Esophagus squamous epithelium (tissue), 5 donors: ENCODE measurements around the gene CDC73. TPM values are rescaled to one million over a fixed set of nuclear protein-coding genes. Genes with fewer than 3 reads are reported as not detected.

Source experiments
- DNase-seq: peaks from one replicate; lab custom pipeline; 2025; lab: John Stamatoyannopoulos, UW
- H3K27ac ChIP-seq, 4 donors: fragments of 200-600 bp; sonication (generic); one replicate each; pipeline ENCODE4 v1.5.1; 2016 to 2019; ENCODE audit warnings: mild to moderate bottlenecking in 1 of 4
- H3K27me3 ChIP-seq, 4 donors: fragments of 200-600 bp; sonication (generic); 1 replicate in 3 of 4; 2 replicates in 1 of 4; pipeline versions ENCODE4 v1.5.1 to v1.6.0; 2017 to 2021; ENCODE audit warnings: antibody characterized with exemption in 1 of 4
- H3K36me3 ChIP-seq, 3 donors: fragments of 200-600 bp; sonication (generic); one replicate each; pipeline ENCODE4 v1.5.1; 2016 to 2019
- H3K4me1 ChIP-seq, 3 donors: fragments of 200-600 bp; sonication (generic); one replicate each; pipeline ENCODE4 v1.5.1; 2017 to 2019
- H3K4me3 ChIP-seq, 4 donors: fragments of 200-600 bp; sonication (generic); 1 replicate in 3 of 4; 2 replicates in 1 of 4; pipeline ENCODE4 v1.5.1; 2016 to 2019; ENCODE audit warnings: mild to moderate bottlenecking in 2 of 4, moderate library complexity in 1 of 4
- H3K9me3 ChIP-seq, 3 donors: fragments of 200-600 bp; sonication (generic); one replicate each; pipeline ENCODE4 v1.5.1; 2016 to 2019
- CTCF ChIP-seq, 6 experiments: fragments of 450-650 bp in 4 of 6; fragments of 200-600 bp in 2 of 6; sonication (generic) in 2 of 6; IDR thresholded peaks; one replicate each; pipeline ENCODE4 v1.5.1; 2016 to 2019; ENCODE audit warnings: antibody characterized with exemption in 6 of 6, mild to moderate bottlenecking in 4 of 6, moderate library complexity in 4 of 6
- POLR2A ChIP-seq, 4 donors: fragments of 450-650 bp; IDR thresholded peaks; one replicate each; pipeline ENCODE4 v1.6.1; 2017; ENCODE audit warnings: antibody characterized with exemption in 4 of 4, mild to moderate bottlenecking in 4 of 4, moderate library complexity in 3 of 4
- WGBS, 2 donors: methylation state at CpG; one replicate each; pipeline ENCODE4 v1.1.5; 2018; 5-methylcytosine and 5-hydroxymethylcytosine counted together
- intact Hi-C: fragments of 100-400 bp; cut with DNase I; formaldehyde crosslinking; loops from one replicate; pipeline ENCODE4 v1.15.0; 2022
- total RNA-seq, 4 donors: library from RNA; depleted of rRNA; stranded (reverse); fragments of >200 nt; gene quantifications; one replicate each; pipeline ENCODE4 v1.1.0, GENCODE V29; 2016
- donor health status: DM: yes; HTN: yes; CAD: no.

Gene CDC73
- total RNA-seq, 4 donors from 2014 or later = 17.3 to 39.5 (median 26.6) TPM

GRCh38 chr1:193213998-193214397 is 92.2 kb downstream of the CDC73 start:
- no peak for DNase-seq
- Histone ChIP-seq H3K4me1 (peaks cover 0 to 5% (median 0%) of the 10 kb centered on the region in 3 donors), H3K36me3 (peaks cover 0 to 66% (median 0%) of the 10 kb centered on the region in 3 donors)

GRCh38 chr1:193216920-193217319 is 95.1 kb downstream of the CDC73 start:
- no peak for DNase-seq
- H3K4me3 ChIP-seq = no peak overlapping the region
- peaks cover 0 to 6% (median 3%) of the 10 kb centered on the region in 3 donors for H3K4me1 ChIP-seq
- no peaks in the 10 kb centered on the region for H3K9me3 ChIP-seq
- intact Hi-C loops = no loop called here
- 75 to 90% methylated on average over 3 of the region's 8 CpGs for WGBS, 2 donors
- H3K27ac ChIP-seq = no peak overlapping the region
- TF ChIP-seq POLR2A (IDR thresholded peaks at IDR 0.05) (no peak), CTCF (IDR thresholded peaks at IDR 0.05) (no peak)
- H3K36me3 ChIP-seq = peaks cover 0 to 72% (median 0%) of the 10 kb centered on the region in 3 donors
- H3K27me3 ChIP-seq = no peaks in the 10 kb centered on the region

More at GRCh38 chr1:193213998-193214397, 92.2 kb downstream of the CDC73 start:
- Histone ChIP-seq H3K9me3 (no peaks in the 10 kb centered on the region), H3K27ac (no peak overlapping the region), H3K27me3 (no peaks in the 10 kb centered on the region), H3K4me3 (no peak overlapping the region)
- TF ChIP-seq CTCF (IDR thresholded peaks at IDR 0.05) (no peak), POLR2A (IDR thresholded peaks at IDR 0.05) (no peak)
- intact Hi-C loops = no loop called here
- WGBS, 2 donors = 98 to 100% methylated on average over 4 of the region's 4 CpGs

GRCh38 chr1:193219391-193219790 is 97.6 kb downstream of the CDC73 start:
- peaks cover 0 to 8% (median 4%) of the 10 kb centered on the region in 3 donors for H3K4me1 ChIP-seq
- no peak for DNase-seq
- TF ChIP-seq POLR2A (IDR thresholded peaks at IDR 0.05) (no peak), CTCF (IDR thresholded peaks at IDR 0.05) (no peak)

GRCh38 chr1:193221651-193222050 is 99.8 kb downstream of the CDC73 start:
- no peaks in the 10 kb centered on the region for H3K27me3 ChIP-seq
- intact Hi-C loops = no loop called here

More at GRCh38 chr1:193219391-193219790, 97.6 kb downstream of the CDC73 start:
- 93 to 96% methylated on average over 4 of the region's 4 CpGs for WGBS, 2 donors
- Histone ChIP-seq H3K4me3 (no peak overlapping the region), H3K9me3 (no peaks in the 10 kb centered on the region), H3K27ac (no peak overlapping the region), H3K36me3 (peaks cover 0 to 51% (median 0%) of the 10 kb centered on the region in 3 donors), H3K27me3 (no peaks in the 10 kb centered on the region)
- intact Hi-C loops = no loop called here

More at GRCh38 chr1:193221651-193222050, 99.8 kb downstream of the CDC73 start:
- H3K9me3 ChIP-seq = no peaks in the 10 kb centered on the region
- H3K4me3 ChIP-seq = no peak overlapping the region
- no peak for DNase-seq
- H3K27ac ChIP-seq = no peak overlapping the region
- TF ChIP-seq CTCF (IDR thresholded peaks at IDR 0.05) = no peak
- TF ChIP-seq POLR2A (IDR thresholded peaks at IDR 0.05) = no peak
- peaks cover 0 to 34% (median 0%) of the 10 kb centered on the region in 3 donors for H3K36me3 ChIP-seq
- H3K4me1 ChIP-seq = peaks cover 0 to 8% (median 4%) of the 10 kb centered on the region in 3 donors
